ENCODE data around the gene NECAB3. TPM values are rescaled to one million over a fixed set of nuclear protein-coding genes. Genes with fewer than 3 reads are reported as not detected.

The NECAB3 gene
- total RNA-seq, 1 experiment from 2014 or later: 46.4 TPM

DNA sequence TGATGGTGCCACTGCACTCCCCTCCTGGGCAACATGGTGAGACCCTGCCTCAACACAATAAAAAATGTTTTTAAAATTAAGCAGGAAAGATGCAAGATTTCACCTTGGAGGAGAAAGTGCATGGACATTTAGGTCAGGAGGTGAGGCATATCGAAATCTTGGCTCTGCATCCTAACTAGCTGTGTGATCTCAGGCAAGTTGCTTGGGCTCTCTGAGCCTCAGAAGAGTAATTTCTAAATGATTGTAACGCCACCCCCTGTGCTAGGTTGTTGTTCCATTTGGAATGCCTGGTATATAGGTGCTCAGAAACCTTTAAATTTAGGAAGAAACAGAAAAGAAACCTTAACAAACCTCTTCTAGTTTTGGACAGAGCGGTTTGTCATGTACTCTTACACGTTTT is 48.0 kb downstream of the NECAB3 start:
- BruUV-seq (replicated peaks): no TSS peak
- Histone ChIP-seq H3K4me3 (ENCODE audit: low read depth in 2 of 2, low read length in 2 of 2) (no peak overlapping the region), H3K4me1 (ENCODE audit: control insufficient read depth, insufficient read depth, low read length) (no peaks in the 10 kb centered on the region), H3K27me3 (ENCODE audit: control insufficient read depth, insufficient read depth, low read length) (no peaks in the 10 kb centered on the region), H3K9me3 (ENCODE audit: control insufficient read depth, insufficient read depth, low read depth, low read length) (no peaks in the 10 kb centered on the region), H3K36me3 (ENCODE audit: control insufficient read depth, insufficient read depth, low read length) (no peaks in the 10 kb centered on the region; the same call in 1 of the 2 replicates), H3K27ac (ENCODE audit: low read length) (no peak overlapping the region)
- intact Hi-C loops (cut with micrococcal nuclease; ENCODE audit: unreplicated experiment) (no loop called here), in situ Hi-C loops (cut with HindIII; ENCODE audit: low pct_unique_long_range_greater_than_20kb, low sequenced_read_pairs) (no loop called here)
- ATAC-seq (no peak), DNase-seq (ENCODE audit: low read depth, low spot score) (no peak)
- POLR2A ChIA-PET: no interaction called here
- no peak for TF ChIP-seq SIN3A (IDR thresholded peaks at IDR 0.05; ENCODE audit: borderline replicate concordance, insufficient read depth, low read depth, low read length)
- CTCF ChIA-PET: no interaction called here

DNA sequence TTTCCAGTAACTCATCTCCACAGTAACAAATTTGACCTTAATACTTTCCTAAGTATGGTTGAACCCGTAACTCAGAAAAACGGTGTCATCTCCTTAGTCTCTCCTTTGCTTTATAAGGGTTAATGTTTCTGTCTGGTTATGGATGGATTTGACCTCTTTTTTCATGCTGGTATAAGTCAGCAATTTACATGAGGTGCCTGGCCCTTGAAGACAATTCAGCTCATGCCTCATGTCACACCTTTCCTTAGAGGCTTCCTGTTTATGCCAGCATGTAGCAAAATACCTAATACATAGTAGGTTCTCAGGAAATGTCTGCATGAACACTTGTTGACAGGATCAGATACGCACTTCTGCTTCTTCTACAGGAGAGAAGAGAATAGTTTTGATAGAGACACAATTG is 49.8 kb downstream of the NECAB3 start:
- POLR2A ChIA-PET: no interaction called here
- CTCF ChIA-PET: no interaction called here

More for the DNA sequence above, 49.8 kb downstream of the NECAB3 start:
- in situ Hi-C loops (cut with HindIII; ENCODE audit: low pct_unique_long_range_greater_than_20kb, low sequenced_read_pairs): no loop called here
- Histone ChIP-seq H3K27ac (ENCODE audit: low read length) (no peak overlapping the region), H3K27me3 (ENCODE audit: control insufficient read depth, insufficient read depth, low read length) (no peaks in the 10 kb centered on the region), H3K36me3 (ENCODE audit: control insufficient read depth, insufficient read depth, low read length) (no peaks in the 10 kb centered on the region; the same call in 1 of the 2 replicates), H3K4me3 (ENCODE audit: low read depth in 2 of 2, low read length in 2 of 2) (no peak overlapping the region), H3K4me1 (ENCODE audit: control insufficient read depth, insufficient read depth, low read length) (no peaks in the 10 kb centered on the region), H3K9me3 (ENCODE audit: control insufficient read depth, insufficient read depth, low read depth, low read length) (no peaks in the 10 kb centered on the region)
- intact Hi-C loops (cut with micrococcal nuclease; ENCODE audit: unreplicated experiment): no loop called here
- BruUV-seq (replicated peaks): TSS peak; percentile 31
- DNase-seq (ENCODE audit: low read depth, low spot score) (no peak), ATAC-seq (no peak)
- TF ChIP-seq POLR2AphosphoS5 (IDR thresholded peaks at IDR 0.05; ENCODE audit: low read depth, low read length) (no peak), TCF7L2 (IDR thresholded peaks at IDR 0.05; ENCODE audit: low read depth, low read length) (no peak), CTCF (IDR thresholded peaks at IDR 0.05) (no peak), SIN3A (IDR thresholded peaks at IDR 0.05; ENCODE audit: borderline replicate concordance, insufficient read depth, low read depth, low read length) (no peak)
- TF ChIP-seq, protein P1, sequence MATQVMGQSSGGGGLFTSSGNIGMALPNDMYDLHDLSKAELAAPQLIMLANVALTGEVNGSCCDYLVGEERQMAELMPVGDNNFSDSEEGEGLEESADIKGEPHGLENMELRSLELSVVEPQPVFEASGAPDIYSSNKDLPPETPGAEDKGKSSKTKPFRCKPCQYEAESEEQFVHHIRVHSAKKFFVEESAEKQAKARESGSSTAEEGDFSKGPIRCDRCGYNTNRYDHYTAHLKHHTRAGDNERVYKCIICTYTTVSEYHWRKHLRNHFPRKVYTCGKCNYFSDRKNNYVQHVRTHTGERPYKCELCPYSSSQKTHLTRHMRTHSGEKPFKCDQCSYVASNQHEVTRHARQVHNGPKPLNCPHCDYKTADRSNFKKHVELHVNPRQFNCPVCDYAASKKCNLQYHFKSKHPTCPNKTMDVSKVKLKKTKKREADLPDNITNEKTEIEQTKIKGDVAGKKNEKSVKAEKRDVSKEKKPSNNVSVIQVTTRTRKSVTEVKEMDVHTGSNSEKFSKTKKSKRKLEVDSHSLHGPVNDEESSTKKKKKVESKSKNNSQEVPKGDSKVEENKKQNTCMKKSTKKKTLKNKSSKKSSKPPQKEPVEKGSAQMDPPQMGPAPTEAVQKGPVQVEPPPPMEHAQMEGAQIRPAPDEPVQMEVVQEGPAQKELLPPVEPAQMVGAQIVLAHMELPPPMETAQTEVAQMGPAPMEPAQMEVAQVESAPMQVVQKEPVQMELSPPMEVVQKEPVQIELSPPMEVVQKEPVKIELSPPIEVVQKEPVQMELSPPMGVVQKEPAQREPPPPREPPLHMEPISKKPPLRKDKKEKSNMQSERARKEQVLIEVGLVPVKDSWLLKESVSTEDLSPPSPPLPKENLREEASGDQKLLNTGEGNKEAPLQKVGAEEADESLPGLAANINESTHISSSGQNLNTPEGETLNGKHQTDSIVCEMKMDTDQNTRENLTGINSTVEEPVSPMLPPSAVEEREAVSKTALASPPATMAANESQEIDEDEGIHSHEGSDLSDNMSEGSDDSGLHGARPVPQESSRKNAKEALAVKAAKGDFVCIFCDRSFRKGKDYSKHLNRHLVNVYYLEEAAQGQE (IDR thresholded peaks at IDR 0.05; ENCODE audit: insufficient read depth in 1 of 2, low read depth in 2 of 2, low read length in 1 of 2): no peak

Data from Panc1 (cell line).